Adrenal gland (tissue), 12 donors: ENCODE data around the gene WDFY4. TPM values are rescaled to one million over a fixed set of nuclear protein-coding genes. Genes with fewer than 3 reads are reported as not detected.

ENCODE experiments used
- DNase-seq, 7 donors: peaks; one replicate each; pipeline ENCODE4 v3.0.0-alpha.2; 2019 to 2020
- H3K27ac ChIP-seq, 5 donors: fragments of 200-600 bp; sonication (generic) in 4 of 5; 1 replicate in 3 of 5; 2 replicates in 2 of 5; pipeline versions ENCODE4 v1.5.1 to v1.8.0; 2016 to 2020; ENCODE audit warnings: mild to moderate bottlenecking in 1 of 5
- H3K27me3 ChIP-seq: fragments of 200-600 bp; 2 replicates; pipeline ENCODE4 v1.8.0; 2021
- H3K36me3 ChIP-seq, 2 donors: fragments of 200-600 bp; replicated peaks in 1 of 2; 1 replicate in 1 of 2; 2 replicates in 1 of 2; pipeline versions ENCODE4 v1.5.1 to v1.8.0; 2018 to 2022
- H3K4me1 ChIP-seq, 2 donors: fragments of 200-600 bp; replicated peaks in 1 of 2; 1 replicate in 1 of 2; 2 replicates in 1 of 2; pipeline versions ENCODE4 v1.5.1 to v1.8.0; 2018 to 2021
- H3K4me3 ChIP-seq, 4 donors: fragments of 200-600 bp; sonication (generic) in 3 of 4; one replicate each; pipeline ENCODE4 v1.5.1; 2016 to 2018
- H3K9me3 ChIP-seq, 3 donors: fragments of 200-600 bp; sonication (generic) in 1 of 3; replicated peaks in 1 of 3; 1 replicate in 2 of 3; 2 replicates in 1 of 3; pipeline versions ENCODE4 v1.5.1 to v1.8.0; 2016 to 2021
- CTCF ChIP-seq, 6 experiments: fragments of 450-650 bp in 4 of 6; fragments of 200-600 bp in 2 of 6; sonication (generic) in 1 of 6; IDR thresholded peaks; 1 replicate in 5 of 6; 2 replicates in 1 of 6; pipeline versions ENCODE4 v1.5.1 to v1.8.0; 2016 to 2021; ENCODE audit warnings: antibody characterized with exemption in 6 of 6, mild to moderate bottlenecking in 2 of 6, moderate library complexity in 1 of 6
- POLR2A ChIP-seq, 2 donors: fragments of 450-650 bp; IDR thresholded peaks; one replicate each; pipeline ENCODE4 v1.6.1; 2017; ENCODE audit warnings: antibody characterized with exemption in 2 of 2, mild to moderate bottlenecking in 2 of 2, moderate library complexity in 1 of 2
- WGBS, 4 donors: extraction: QIAGEN DNeasy Blood & Tissue Kit in 2 of 4; methylation state at CpG; one replicate each; pipeline versions ENCODE4 v1.1.5 to v1.1.7; 2013 to 2017; 5-methylcytosine and 5-hydroxymethylcytosine counted together
- intact Hi-C, 2 donors: fragments of 100-400 bp; cut with DNase I; formaldehyde crosslinking; loops; one replicate each; pipeline versions ENCODE4 v1.14.1 to v1.15.0; 2022 to 2023
- polyA plus RNA-seq, 3 donors: library from polyadenylated mRNA; stranded (reverse); fragments of 200-250 nt in 2 of 3; fragments of 350-450 nt in 1 of 3; fragmentation: Illumina TruSeq in 1 of 3; extraction: RNeasy Lipid Tissue Mini Kit (QIAGEN cat#74804) in 1 of 3; gene quantifications; one replicate each; pipeline ENCODE4 v1.2.3, GENCODE V29; 2013 to 2014
- total RNA-seq, 9 donors: library from RNA; depleted of rRNA in 4 of 9; stranded (reverse); fragments of >200 nt in 4 of 9; fragments of 120-200 nt in 1 of 9; fragmentation: NEBNext Ultra II Directional in 1 of 9; extraction: Animal tissue kit (Norgen Biotek cat#: 25700) in 1 of 9; gene quantifications; one replicate each; pipeline versions ENCODE4 v1.1.0 to v1.2.4, GENCODE V29; 2013 to 2023
- donor health status: healthy with polysubstance abuse.
- donor health status: Bipolar disorder and iron deficiency.
- donor health status: DM: yes; HTN: yes; CAD: no.
- donor health status: DM: no; HTN: no; CAD: no.
- donor health status: DM: no; HTN: no; CAD: no.
- donor health status: DM: yes; HTN: yes; CAD: no.

WDFY4 gene
- total and polyA plus RNA-seq, 12 donors, result 0.61 to 9.9 (median 5.7) TPM

- Histone ChIP-seq H3K9me3 (no peaks in the 10 kb centered on the region), H3K36me3 (no peaks in the 10 kb centered on the region), H3K27ac (no peak overlapping the region), H3K4me3 (no peak overlapping the region), H3K4me1 (no peaks in the 10 kb centered on the region), H3K27me3 (no peaks in the 10 kb centered on the region)
- no peak for DNase-seq
- no peak for TF ChIP-seq POLR2A (IDR thresholded peaks at IDR 0.05)
- no peak for TF ChIP-seq CTCF (IDR thresholded peaks at IDR 0.05)
- WGBS, 4 donors, result 75 to 93% (median 81%) methylated on average over 2 of the region's 2 CpGs
- intact Hi-C loops, result no loop called here
Observed at GRCh38 chr10:48836605-48837004, 151.9 kb downstream of the WDFY4 start.

GRCh38 chr10:48838834-48839233 lies 154.2 kb downstream of the WDFY4 start:
- Histone ChIP-seq H3K4me3 (no peak overlapping the region), H3K4me1 (no peaks in the 10 kb centered on the region), H3K27ac (no peak overlapping the region), H3K36me3 (no peaks in the 10 kb centered on the region), H3K27me3 (no peaks in the 10 kb centered on the region), H3K9me3 (no peaks in the 10 kb centered on the region)
- WGBS, 4 donors, result 39 to 68% (median 67%) methylated on average over 5 of the region's 5 CpGs
- intact Hi-C loops, result no loop called here
- no peak for TF ChIP-seq CTCF (IDR thresholded peaks at IDR 0.05)
- TF ChIP-seq POLR2A (IDR thresholded peaks at IDR 0.05), result no peak
- DNase-seq, result no peak

- TF ChIP-seq CTCF (IDR thresholded peaks at IDR 0.05) (no peak), POLR2A (IDR thresholded peaks at IDR 0.05) (no peak)
- intact Hi-C loops, result no loop called here
- Histone ChIP-seq H3K27me3 (no peaks in the 10 kb centered on the region), H3K4me1 (no peaks in the 10 kb centered on the region), H3K9me3 (no peaks in the 10 kb centered on the region), H3K4me3 (no peak overlapping the region), H3K36me3 (no peaks in the 10 kb centered on the region), H3K27ac (no peak overlapping the region)
- WGBS, 4 donors, result 73 to 77% (median 76%) methylated on average over 10 of the region's 10 CpGs
- no peak for DNase-seq
Observed at GRCh38 chr10:48839809-48840679, 155.4 kb downstream of the WDFY4 start.

GRCh38 chr10:48842231-48842630 lies 157.6 kb downstream of the WDFY4 start:
- TF ChIP-seq POLR2A (IDR thresholded peaks at IDR 0.05) (no peak), CTCF (IDR thresholded peaks at IDR 0.05) (no peak)
- intact Hi-C loops, result no loop called here
- no peak overlapping the region for H3K27ac ChIP-seq
- no peaks in the 10 kb centered on the region for H3K9me3 ChIP-seq
- no peak overlapping the region for H3K4me3 ChIP-seq
- H3K4me1 ChIP-seq, result no peaks in the 10 kb centered on the region
- 77 to 91% (median 87%) methylated on average over 6 to 11 of the region's 11 CpGs for WGBS, 4 donors
- no peak for DNase-seq
- no peaks in the 10 kb centered on the region for H3K27me3 ChIP-seq
- H3K36me3 ChIP-seq, result no peaks in the 10 kb centered on the region
